OCI-LY3 (cell line): ENCODE data around the gene AGAP1.

ENCODE experiments used
- EZH2phosphoT487 ChIP-seq: fragments of 200-600 bp; shearing (Covaris generic); IDR thresholded peaks from 2 replicates; pipeline ENCODE4 v1.6.1; 2018; ENCODE audit warnings: antibody characterized with exemption, mixed run types, low read depth
- TF ChIP-seq, protein P1 (sequence below): fragments of 200-600, 300-600 bp; sonication (generic); IDR thresholded peaks from 2 replicates; pipeline ENCODE4 v1.5.1; 2014; ENCODE audit warnings: antibody characterized with exemption, low read length, low read depth

DNA sequence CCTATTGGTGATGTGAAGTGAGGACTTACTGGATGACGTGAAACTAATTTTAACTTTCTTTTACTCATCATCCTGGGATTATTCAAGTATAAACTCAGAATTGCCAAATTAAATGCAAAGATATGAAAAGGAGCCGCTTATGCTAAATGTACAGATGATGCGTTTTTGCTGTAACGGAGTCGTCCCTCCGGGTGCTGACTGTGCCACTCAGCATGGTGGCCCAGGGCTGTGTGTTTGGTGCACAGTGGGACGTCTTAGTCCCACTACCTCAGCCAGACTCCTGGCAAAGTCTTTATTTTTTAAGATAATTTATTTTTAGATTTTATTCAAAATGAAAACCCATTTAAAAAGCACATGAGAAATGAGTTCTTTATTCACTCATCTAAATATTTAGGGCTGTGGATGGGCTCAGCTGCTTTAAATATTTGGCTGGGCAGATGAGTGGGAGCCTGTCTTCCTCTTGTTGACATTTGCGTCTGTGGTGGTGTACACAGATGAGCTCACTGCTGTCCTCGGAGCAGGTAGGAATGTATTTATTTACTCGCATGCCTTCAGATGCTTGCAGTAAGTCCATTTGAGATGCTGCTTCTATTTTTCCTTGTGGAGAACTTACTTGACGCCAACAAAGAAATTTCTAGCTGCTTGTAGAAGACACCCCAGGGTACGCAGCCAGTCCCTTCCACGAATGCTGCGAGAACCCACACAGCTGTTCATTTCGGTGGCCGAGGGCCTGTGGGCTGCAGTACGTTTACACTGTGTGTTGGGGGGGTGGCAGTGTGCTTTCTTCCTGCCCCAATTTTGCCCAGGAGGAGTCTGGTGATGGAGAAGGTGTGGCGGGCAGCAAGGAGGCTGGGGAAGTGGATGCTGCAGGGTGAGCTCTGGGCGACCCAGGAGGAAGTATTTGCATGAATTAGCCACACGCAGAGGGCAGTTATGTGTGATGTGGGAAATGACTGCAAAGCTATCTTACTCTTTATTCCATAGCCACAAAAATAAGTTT lies 105.0 kb downstream of the AGAP1 start:
- TF ChIP-seq, protein P1, sequence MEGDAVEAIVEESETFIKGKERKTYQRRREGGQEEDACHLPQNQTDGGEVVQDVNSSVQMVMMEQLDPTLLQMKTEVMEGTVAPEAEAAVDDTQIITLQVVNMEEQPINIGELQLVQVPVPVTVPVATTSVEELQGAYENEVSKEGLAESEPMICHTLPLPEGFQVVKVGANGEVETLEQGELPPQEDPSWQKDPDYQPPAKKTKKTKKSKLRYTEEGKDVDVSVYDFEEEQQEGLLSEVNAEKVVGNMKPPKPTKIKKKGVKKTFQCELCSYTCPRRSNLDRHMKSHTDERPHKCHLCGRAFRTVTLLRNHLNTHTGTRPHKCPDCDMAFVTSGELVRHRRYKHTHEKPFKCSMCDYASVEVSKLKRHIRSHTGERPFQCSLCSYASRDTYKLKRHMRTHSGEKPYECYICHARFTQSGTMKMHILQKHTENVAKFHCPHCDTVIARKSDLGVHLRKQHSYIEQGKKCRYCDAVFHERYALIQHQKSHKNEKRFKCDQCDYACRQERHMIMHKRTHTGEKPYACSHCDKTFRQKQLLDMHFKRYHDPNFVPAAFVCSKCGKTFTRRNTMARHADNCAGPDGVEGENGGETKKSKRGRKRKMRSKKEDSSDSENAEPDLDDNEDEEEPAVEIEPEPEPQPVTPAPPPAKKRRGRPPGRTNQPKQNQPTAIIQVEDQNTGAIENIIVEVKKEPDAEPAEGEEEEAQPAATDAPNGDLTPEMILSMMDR = no peak
- TF ChIP-seq EZH2phosphoT487 = no peak
